ENCODE results near the gene TM7SF2.

Gene TM7SF2

DNA sequence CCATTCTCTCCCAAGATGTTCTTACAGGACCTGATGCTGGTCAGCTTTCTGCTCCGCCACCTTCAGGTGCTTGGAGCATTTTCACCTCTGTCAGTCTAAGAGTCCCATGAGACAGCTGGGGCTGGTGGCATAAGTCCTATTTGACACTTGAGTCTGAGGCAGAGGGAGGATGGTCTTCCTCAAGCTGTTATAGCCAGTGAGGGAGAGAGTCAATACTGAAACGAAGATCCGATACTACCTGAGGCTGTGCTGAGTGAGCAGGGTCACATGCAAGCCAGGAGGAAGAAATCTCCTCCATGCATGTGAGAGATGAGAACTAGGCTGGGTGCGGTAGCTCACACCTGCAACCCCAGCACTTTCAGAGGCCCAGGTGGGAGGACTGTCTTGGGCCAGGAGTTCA, 22.1 kb upstream of the TM7SF2 start:
- FAIRE-seq (no peak), DNase-seq (ENCODE audit: insufficient read length, low spot score) (no peak)

DNA sequence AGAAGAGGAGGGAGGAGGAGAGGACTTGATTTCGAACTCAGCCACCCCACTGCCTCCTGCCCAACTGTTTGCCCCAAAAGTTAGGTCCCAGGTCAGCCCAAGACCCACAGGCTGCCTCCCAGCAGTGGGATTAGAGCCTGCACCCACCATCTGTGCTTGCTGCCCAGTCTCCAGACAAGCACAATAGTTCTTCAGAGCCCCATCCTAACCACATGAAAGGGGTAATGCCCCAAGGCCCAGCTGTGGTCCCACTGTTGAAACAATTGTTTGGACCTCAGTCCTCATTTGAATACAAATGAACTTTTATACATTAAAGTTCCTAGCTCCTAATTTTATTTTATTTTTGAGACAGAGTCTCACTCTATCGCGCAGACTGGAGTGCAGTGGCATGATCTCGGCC, 21.0 kb upstream of the TM7SF2 start:
- DNase-seq (ENCODE audit: insufficient read length, low spot score) (no peak), FAIRE-seq (no peak)

DNA sequence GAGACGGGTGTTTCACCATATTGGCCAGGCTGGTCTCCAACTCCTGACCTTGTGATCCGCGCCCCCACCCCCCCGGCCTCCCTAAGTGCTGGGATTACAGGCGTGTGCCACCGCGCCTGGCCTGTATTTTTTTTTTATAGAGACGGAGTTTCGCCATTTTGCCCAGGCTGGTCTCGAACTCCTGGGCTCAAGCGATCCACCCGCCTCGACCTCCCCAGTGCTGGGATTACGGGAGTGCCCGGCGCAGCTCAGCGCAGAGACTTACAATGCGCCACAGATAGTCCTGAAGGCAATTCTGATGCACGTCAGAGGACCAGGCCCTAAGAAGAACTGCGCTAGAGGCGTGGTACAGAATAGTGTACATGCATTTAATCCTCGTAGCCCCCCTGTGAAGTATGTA, 16.2 kb upstream of the TM7SF2 start:
- DNase-seq (ENCODE audit: insufficient read length, low spot score): no peak
- no peak for FAIRE-seq

DNA sequence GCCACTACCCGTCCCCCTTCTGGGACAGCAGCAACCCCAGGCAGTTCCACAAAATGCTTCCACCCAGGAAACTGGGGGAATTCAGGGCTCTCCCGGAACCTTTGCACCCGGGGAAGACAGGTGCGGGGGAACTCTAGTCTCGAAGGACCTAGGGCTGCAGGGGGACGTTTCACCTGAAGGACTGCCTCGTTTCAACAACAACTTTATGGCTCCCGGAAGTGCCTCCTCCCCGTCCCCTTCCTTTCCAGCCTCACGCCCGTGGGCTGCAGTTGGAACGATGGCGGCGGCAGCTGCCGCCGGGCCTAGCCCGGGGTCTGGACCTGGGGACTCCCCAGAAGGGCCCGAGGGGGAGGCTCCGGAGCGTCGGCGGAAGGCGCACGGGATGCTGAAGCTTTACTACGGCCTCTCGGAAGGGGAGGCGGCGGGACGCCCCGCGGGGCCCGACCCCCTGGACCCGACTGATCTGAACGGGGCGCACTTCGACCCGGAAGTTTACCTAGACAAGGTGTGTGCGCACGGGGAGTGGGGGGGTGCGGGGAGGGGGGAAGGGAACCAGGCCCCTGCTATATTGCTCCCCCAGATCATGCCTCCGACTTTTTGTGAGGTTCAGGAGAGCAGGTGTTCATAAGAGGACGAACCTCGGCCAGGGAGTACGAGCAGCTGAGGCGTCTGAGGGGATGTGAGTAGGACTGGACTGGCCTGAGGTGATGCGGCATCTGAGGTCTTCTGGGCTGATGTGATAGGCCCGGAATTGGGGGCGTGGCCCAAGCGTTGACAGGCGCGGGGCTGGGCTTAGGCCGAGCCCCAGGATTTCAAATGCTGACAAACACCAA, 15.5 kb upstream of the TM7SF2 start, which contains the start of gene VPS51:
VPS51 (plus strand) TSS at position 241 of the 833 bp plus-strand sequence; CDS start at position 278, 37 bp downstream.
- DNase-seq (ENCODE audit: insufficient read length, low spot score) (peak; percentile 90), FAIRE-seq (no peak)

DNA sequence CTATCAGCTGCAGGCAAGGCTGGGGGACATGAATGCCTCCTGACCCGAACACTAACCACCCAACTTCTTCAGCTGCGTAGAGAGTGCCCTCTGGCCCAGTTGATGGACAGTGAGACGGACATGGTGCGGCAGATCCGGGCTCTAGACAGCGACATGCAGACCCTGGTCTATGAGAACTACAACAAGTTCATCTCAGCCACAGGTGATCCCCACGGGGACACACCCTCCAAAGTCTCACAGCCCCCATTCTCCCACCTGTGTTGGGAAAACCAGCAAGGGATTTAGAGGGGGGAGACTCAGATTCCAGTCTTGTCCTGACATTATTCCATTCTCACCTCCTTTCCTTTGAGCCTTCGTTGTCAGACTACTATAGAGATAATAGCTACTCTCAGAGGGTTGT, 14.7 kb upstream of the TM7SF2 start:
- FAIRE-seq (no peak), DNase-seq (ENCODE audit: insufficient read length, low spot score) (no peak)

DNA sequence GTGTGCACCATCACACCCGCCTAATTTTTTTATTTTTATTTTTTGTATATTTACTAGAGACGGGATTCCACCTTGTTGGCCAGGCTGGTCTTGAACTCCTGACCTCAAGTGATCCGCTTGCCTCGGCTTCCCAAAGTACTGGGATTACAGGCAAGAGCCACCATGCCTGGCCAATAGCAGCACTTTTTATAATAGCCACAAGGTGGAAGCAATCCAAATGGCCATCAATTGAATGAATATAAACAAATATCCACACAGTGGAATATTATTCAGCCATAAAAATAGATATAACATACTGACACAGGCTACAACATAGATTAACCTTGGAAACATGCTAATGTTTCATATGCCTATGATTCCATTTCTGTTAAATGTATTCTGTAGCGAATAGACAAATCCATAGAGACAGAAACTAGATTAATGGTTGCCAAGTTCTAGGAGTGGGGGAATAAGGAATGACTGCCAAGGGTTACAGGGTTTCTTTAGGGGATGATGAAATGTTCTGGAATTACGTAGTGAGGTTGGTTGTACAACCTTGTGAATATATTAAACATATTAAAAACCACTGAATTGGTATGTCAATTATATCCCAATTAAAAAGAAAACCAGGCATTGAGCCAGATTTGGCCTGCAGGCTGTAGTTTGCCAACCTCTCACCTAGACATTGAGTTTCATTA, 10.9 kb upstream of the TM7SF2 start:
- no peak for FAIRE-seq
- DNase-seq (ENCODE audit: insufficient read length, low spot score): no peak

DNA sequence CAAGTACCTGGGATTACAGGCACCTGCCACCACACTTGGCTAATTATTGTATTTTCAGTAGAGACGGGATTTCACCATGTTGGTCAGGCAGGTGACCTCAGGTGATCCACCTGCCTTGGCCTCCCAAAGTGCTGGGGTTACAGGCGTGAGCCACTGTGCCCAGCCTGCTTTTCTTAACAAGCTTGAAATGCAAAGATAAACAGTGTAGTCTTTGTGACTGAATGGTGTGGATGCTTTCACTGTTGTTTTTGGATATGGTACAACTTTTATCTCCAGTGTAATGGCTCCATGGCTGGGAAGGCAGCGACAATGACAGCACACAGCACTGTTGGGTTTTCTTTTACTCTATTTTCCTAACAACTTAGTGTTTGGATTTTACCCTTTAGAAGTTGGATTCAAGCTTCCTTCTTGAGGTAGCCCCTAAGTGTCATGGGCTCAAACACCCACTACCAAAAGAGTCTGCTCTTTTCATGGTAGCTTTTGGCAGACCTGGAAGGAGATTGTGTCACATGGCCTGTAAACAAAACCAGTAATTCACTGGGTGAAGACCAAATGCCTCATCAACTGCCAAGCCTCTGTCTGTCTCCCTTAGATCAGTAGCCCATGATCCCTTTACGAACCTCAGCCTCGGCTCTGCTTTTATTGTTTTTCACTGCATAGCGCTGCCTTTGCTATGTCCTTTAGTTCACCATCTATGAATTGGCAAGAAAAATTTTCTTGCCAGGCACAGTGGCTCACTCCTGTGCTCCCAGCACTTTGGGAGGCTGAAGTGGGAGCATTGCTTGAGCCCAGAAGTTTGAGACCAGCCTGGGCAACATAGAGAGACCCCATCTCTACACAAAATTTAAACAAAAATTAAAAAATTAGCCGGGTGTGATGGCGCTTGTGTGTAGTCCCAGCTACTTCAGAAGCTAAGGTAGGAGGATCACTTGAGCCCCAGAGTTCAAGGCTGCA, 9.3 kb upstream of the TM7SF2 start:
- FAIRE-seq (no peak), DNase-seq (ENCODE audit: insufficient read length, low spot score) (no peak)

DNA sequence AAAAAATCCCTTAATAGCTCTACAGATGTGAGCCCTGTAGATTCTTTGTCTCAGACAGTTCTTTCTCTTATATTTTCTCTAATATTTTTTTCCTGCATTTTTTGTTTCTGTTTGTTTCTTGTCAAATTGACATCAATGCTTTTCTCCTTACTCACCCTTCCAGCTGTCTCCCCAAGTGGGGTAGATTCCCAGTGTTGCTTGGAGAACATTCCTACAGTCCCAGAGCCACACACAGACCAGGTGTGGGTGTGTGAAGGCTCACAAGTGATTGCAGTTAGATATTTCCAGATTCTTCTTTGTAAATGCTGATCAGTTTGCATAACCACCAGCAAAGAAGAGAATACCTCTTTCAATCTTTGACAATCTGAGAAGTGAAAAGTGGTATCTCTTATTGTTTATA, 8.2 kb upstream of the TM7SF2 start:
- no peak for FAIRE-seq
- no peak for DNase-seq (ENCODE audit: insufficient read length, low spot score)

DNA sequence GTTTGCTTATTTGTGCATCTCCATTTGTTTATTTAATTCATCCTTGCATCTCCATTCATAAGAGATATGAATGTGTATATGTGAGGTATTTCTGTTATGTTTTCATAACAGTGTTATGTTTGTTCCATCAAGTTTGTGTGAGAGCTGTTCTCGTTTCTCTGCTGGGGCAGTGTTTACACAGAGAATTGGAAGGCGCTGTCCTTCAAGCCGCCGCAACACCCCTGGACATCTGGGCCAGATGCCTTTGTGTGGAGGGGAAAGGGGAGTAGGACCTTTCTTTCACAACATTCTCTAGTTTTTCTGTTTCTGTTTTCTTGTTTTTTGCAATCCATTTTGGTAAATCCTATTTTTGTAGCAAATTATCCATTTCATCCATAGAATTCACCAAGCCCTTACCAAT, 7.0 kb upstream of the TM7SF2 start:
- DNase-seq (ENCODE audit: insufficient read length, low spot score): no peak

DNA sequence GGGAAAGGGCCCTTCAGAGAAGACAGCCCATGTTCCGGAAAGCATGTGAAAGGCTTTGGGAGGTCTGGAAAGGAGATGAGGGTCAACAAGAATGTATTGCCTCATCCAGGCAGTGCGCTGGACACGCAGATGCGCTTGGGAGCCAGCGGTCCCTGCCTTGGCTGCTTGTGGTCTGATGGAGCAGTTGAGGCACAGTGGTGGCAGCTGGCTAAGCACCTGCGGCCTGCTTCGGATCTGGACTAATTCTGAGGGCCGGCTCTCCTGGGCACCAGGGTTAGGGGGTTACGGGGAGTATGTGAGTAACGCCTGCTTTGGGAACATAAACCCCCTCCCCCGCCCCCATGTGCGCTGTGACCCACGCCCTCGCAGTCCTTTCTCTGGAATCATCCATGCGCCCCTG, 4.6 kb upstream of the TM7SF2 start:
- DNase-seq (ENCODE audit: insufficient read length, low spot score) (no peak), FAIRE-seq (no peak)

More for the DNA sequence above, 7.0 kb upstream of the TM7SF2 start:
- FAIRE-seq: no peak

DNA sequence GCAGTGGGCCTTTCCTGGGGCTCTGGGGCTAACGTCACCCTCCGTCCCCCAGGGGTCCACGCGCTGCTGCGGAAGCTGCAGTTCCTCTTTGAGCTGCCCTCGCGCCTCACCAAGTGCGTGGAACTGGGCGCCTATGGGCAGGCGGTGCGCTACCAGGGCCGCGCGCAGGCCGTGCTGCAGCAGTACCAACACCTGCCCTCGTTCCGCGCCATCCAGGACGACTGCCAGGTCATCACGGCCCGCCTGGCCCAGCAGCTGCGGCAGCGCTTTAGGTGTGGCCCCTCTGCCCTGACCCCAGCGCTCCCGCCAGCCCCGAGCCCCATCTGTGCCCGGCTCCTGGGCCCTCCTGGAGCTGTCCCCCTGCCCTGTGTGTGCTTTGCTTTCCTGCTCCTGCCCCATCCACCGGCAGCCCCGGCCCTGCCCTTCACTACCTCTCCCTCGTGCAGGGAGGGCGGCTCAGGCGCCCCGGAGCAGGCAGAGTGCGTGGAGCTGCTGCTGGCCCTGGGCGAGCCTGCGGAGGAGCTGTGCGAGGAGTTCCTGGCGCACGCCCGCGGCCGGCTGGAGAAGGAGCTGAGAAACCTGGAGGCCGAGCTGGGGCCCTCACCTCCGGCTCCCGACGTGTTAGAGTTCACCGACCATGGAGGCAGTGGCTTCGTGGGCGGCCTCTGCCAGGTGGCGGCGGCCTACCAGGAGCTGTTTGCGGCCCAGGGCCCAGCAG, 3.8 kb upstream of the TM7SF2 start:
- FAIRE-seq: no peak
- DNase-seq (ENCODE audit: insufficient read length, low spot score): no peak

DNA sequence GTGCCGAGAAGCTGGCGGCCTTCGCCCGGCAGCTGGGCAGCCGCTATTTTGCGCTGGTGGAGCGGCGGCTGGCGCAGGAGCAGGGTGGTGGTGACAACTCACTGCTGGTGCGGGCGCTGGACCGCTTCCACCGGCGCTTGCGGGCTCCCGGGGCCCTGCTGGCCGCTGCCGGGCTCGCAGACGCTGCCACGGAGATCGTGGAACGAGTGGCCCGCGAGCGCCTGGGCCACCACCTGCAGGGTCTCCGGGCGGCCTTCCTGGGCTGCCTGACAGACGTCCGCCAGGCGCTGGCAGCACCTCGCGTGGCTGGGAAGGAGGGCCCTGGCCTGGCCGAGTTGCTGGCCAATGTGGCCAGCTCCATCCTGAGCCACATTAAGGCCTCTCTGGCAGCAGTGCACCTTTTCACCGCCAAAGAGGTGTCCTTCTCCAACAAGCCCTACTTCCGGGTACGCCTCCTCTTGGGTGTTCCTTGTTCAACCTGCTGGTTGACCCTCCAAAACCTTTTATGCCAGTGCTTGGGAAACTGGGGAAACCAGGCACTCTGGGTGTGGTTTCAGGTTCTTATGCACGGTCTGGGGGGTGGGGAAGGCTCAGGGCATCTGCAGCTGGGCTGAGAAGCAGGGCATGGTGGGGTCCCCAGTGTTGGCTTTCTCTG, 3.1 kb upstream of the TM7SF2 start:
- FAIRE-seq (no peak), DNase-seq (ENCODE audit: insufficient read length, low spot score) (no peak)

DNA sequence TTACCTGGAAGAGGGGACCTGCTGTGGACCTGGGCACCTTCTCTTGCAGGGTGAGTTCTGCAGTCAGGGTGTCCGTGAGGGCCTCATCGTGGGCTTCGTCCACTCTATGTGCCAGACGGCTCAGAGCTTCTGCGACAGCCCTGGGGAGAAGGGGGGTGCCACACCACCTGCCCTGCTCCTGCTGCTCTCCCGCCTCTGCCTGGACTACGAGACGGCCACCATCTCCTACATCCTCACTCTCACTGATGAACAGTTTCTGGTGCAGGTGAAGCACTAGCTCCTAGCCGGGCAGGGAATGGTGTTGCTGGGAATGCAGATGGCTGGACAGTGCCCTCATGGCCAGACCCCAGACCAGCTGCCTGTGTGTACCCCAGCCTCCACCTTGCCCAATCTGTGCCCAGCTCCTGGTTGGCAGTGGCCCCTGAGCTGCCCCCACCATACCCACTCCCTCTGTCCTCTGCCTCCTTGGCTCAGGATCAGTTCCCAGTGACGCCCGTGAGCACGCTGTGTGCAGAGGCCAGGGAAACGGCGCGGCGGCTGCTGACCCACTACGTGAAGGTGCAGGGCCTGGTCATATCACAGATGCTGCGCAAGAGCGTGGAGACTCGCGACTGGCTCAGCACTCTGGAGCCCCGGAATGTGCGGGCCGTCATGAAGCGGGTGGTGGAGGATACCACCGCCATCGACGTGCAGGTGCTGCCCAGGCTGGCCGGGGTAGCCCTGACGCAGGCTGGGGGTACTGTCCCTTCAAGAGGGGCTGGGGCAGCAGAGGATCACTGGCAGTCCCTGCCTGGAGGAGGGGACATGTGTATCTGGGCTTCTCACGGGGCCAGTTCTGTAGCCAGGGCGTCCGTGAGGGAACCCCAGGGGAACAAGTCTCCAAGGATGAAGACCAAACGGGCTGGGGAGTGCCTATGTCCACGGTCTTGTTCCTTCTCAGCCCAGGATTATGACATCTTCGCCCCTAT, 2.2 kb upstream of the TM7SF2 start:
- DNase-seq (ENCODE audit: insufficient read length, low spot score): no peak
- FAIRE-seq: no peak

DNA sequence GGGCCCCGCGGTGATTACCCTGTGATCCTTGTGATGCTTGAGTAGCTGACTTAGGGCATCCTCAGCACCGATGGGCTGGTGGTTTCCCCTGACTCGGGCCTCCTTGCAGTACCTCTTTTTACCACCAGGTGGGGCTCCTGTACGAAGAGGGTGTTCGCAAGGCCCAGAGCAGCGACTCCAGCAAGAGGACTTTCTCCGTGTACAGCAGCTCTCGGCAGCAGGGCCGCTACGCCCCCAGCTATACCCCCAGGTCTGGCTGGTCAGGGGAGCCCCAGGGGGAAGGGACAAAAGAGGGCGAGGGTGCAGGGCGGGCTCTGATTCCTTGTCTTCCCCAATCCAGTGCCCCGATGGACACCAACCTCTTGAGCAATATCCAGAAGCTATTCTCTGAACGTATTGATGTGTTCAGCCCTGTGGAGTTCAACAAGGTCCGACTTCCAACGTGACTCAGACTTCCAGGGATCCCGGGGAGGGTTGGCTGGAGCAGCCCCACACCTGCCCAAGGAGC, 1.3 kb upstream of the TM7SF2 start:
- FAIRE-seq (no peak), DNase-seq (ENCODE audit: insufficient read length, low spot score) (peak; percentile 83)

DNA sequence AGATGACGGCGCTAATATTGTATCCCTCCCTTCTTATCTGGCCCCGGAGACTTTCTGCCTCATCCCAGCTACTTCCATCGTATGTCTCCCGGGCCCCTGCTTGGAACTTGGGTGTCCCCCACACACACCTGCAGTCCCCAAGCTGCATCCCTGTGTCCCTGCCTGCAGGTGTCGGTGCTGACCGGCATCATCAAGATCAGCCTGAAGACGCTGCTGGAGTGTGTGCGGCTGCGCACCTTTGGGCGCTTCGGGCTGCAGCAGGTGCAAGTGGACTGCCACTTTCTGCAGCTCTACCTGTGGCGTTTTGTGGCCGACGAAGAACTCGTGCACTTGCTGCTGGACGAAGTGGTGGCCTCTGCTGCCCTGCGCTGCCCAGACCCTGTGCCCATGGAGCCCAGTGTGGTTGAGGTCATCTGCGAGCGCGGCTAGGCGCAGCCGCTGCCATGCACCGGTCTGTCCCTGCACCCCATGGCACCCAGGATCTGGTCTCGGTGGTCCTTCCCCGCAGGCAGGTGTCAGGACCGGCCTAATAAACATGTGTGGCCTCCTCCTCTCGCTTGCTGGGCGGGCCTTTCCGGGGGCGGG, 421 bp upstream of the TM7SF2 start:
- DNase-seq (ENCODE audit: insufficient read length, low spot score) (no peak), FAIRE-seq (no peak)

DNA sequence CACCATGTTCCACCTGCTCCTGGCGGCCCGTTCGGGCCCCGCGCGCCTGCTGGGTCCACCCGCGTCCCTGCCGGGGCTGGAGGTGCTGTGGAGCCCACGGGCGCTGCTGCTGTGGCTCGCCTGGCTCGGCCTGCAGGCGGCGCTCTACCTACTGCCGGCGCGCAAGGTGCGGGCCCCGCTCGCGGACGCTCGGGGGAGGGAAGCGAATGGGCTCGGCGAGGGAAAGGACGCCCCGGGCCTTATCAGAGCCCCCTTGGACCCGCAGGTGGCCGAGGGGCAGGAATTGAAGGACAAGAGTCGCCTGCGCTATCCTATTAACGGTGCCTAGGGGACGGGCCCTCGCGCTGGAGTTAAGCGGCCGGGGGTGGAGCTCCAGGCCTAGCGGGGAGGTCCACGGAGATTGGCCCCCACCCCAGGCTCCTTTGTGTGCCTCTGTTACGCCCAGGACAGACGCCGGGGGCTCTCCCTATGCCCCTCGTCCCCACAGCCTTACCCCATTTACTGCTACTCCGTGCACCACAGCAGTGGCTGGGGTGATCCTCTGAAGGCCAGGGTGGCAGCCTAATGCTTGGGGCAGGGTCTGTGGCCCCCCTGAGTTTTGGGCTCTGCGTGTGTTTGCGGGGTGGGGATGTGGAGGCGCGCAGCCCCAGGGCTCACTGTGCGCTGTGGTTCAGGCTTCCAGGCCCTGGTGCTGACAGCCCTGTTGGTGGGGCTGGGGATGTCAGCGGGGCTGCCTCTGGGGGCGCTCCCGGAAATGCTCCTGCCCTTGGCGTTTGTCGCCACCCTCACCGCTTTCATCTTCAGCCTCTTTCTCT, 1.1 kb downstream of the TM7SF2 start:
- FAIRE-seq: no peak

DNA sequence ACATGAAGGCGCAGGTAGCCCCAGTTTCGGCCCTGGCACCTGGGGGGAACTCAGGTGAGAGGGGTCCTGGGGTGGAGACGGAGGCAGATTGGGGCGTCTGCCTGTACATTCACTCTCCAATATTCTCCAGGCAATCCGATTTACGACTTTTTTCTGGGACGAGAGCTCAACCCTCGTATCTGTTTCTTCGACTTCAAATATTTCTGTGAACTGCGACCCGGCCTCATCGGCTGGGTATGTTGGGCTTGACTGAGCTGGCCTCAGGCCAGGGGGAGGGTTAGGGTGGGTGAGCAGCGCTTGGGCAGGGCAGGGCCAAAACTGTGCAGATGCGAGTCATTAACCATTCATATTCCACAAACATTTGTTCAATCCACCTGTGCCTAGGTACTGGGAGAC, 1.7 kb downstream of the TM7SF2 start:
- no peak for DNase-seq (ENCODE audit: insufficient read length, low spot score)
- no peak for FAIRE-seq

More for the DNA sequence above, 1.1 kb downstream of the TM7SF2 start:
- DNase-seq (ENCODE audit: insufficient read length, low spot score): no peak

Data from HTR-8/SVneo (cell line).